GM12878 (cell line): ENCODE data around the gene SLMAP.

Experiments used
- FOXM1 ChIP-seq: IDR thresholded peaks from 2 replicates; pipeline ENCODE4 v1.6.1; 2012; ENCODE audit warnings: low read depth, mild to moderate bottlenecking, inconsistent platforms, low read length, moderate library complexity
- POLR2A ChIP-seq: IDR thresholded peaks from 2 replicates; pipeline ENCODE4 v1.6.1; 2011; ENCODE audit warnings: low read depth, mild to moderate bottlenecking, low read length
- POLR2AphosphoS5 ChIP-seq: IDR thresholded peaks from 2 replicates; pipeline ENCODE4 v1.6.1; 2011; ENCODE audit warnings: mild to moderate bottlenecking, low read length, inconsistent platforms
- TAF1 ChIP-seq: IDR thresholded peaks from 2 replicates; pipeline ENCODE4 v1.6.1; 2011; ENCODE audit warnings: mild to moderate bottlenecking, low read depth, low read length, borderline replicate concordance
- TARDBP ChIP-seq: IDR thresholded peaks from 2 replicates; pipeline ENCODE4 v1.6.1; 2016; ENCODE audit warnings: borderline replicate concordance
- TCF3 ChIP-seq: IDR thresholded peaks from 2 replicates; pipeline ENCODE4 v1.6.1; 2012; ENCODE audit warnings: low read depth, mild to moderate bottlenecking, low read length, borderline replicate concordance; ENCODE audit not compliant: insufficient read depth
- TF ChIP-seq, protein P1 (sequence below), 3 experiments: IDR thresholded peaks in 2 of 3; conservative IDR thresholded peaks in 1 of 3; 2 replicates each; pipeline ENCODE4 v1.5.1; 2011; ENCODE audit warnings: low read depth in 3 of 3, low read length in 3 of 3, mild to moderate bottlenecking in 3 of 3, control low read depth in 2 of 3, moderate library complexity in 2 of 3, inconsistent platforms in 1 of 3, mixed read lengths in 1 of 3; ENCODE audit not compliant: control insufficient read depth in 2 of 3, insufficient read depth in 1 of 3; ENCODE audit errors: extremely low read depth in 1 of 3

DNA sequence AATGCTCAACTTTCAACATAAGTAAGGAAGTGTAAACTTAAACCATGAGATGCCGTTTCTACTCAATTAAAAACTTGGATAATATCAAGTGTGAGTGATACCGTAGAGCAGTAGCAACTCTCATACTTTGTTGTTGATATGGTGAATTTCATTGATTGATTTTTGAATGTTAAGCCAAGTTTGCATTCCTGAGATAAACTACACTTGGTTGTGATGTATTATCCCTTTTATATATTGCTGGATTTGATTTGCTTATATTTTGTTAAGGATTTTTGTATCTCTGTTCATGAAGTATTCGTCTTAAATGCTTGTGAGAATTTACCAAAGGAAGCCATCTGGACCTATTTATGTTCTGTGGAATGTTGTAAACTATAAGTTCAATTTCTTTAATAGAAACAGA, 21.7 kb downstream of the SLMAP start:
- TF ChIP-seq FOXM1 (no peak), POLR2A (no peak), TCF3 (no peak), POLR2AphosphoS5 (no peak), TAF1 (no peak), TARDBP (no peak)
- TF ChIP-seq, protein P1, sequence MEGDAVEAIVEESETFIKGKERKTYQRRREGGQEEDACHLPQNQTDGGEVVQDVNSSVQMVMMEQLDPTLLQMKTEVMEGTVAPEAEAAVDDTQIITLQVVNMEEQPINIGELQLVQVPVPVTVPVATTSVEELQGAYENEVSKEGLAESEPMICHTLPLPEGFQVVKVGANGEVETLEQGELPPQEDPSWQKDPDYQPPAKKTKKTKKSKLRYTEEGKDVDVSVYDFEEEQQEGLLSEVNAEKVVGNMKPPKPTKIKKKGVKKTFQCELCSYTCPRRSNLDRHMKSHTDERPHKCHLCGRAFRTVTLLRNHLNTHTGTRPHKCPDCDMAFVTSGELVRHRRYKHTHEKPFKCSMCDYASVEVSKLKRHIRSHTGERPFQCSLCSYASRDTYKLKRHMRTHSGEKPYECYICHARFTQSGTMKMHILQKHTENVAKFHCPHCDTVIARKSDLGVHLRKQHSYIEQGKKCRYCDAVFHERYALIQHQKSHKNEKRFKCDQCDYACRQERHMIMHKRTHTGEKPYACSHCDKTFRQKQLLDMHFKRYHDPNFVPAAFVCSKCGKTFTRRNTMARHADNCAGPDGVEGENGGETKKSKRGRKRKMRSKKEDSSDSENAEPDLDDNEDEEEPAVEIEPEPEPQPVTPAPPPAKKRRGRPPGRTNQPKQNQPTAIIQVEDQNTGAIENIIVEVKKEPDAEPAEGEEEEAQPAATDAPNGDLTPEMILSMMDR (IDR thresholded peaks at IDR 0.05 in 2 of 3, conservative IDR thresholded peaks at IDR 0.05 in 1 of 3; ENCODE audit: control insufficient read depth in 2 of 3, extremely low read depth in 1 of 3, insufficient read depth in 1 of 3, low read depth in 3 of 3, low read length in 3 of 3), result no peak
